B cell (primary cell): Measurements from ENCODE around the gene BCL2L13. TPM values are rescaled to one million over a fixed set of nuclear protein-coding genes. Genes with fewer than 3 reads are reported as not detected.
A peak's percentile ranks its signal among the peaks of the same experiment; 100 is the strongest.

Experiments
- ATAC-seq: fragments of 200-7000 bp; cut with Tn5 transposase; one replicate; pipeline ENCODE4 v1.10.0; 2021; ENCODE audit warnings: low read depth, mild to moderate bottlenecking, moderate number of reproducible peaks, moderate library complexity
- CTCF ChIA-PET: fragments of 350-600 bp; sonication (Branson Sonifier 250); formaldehyde crosslinking; loops from one replicate; lab custom pipeline; 2021; ENCODE audit warnings: antibody characterized with exemption, inconsistent platforms; lab: Charles Lee
- POLR2A ChIA-PET: fragments of 350-600 bp; sonication (Branson Sonifier 250); formaldehyde crosslinking; loops from one replicate; lab custom pipeline; 2021; ENCODE audit warnings: antibody characterized with exemption; lab: Charles Lee
- DNase-seq: peaks from one replicate; pipeline ENCODE4 v3.0.0; 2013
- H2AFZ ChIP-seq: 2 replicates; pipeline ENCODE4 v1.6.1; 2012; ENCODE audit warnings: mild to moderate bottlenecking, low read depth, low read length; ENCODE audit not compliant: insufficient read depth, poor library complexity, severe bottlenecking
- H3K27ac ChIP-seq, 2 donors: 1 replicate in 1 of 2; 2 replicates in 1 of 2; pipeline ENCODE4 v1.5.1; 2012 to 2013; ENCODE audit warnings: low read length in 2 of 2, mild to moderate bottlenecking in 2 of 2, moderate library complexity in 1 of 2
- H3K27me3 ChIP-seq, 4 experiments: fragments of 200-600 bp in 1 of 4; sonication (generic) in 1 of 4; replicated peaks in 1 of 4; 1 replicate in 2 of 4; 2 replicates in 2 of 4; pipeline versions ENCODE4 v1.6.1 to v1.7.0; 2013 to 2016; ENCODE audit warnings: low read length in 3 of 4, mild to moderate bottlenecking in 2 of 4, mixed read lengths in 1 of 4, moderate library complexity in 1 of 4; ENCODE audit not compliant: insufficient read depth in 4 of 4, control insufficient read depth in 3 of 4; ENCODE audit errors: control extremely low read depth in 1 of 4
- H3K36me3 ChIP-seq, 2 experiments: replicated peaks in 1 of 2; 1 replicate in 1 of 2; 2 replicates in 1 of 2; pipeline versions ENCODE4 v1.6.1 to v1.7.1; 2013; ENCODE audit warnings: low read length in 1 of 2; ENCODE audit not compliant: insufficient read depth in 2 of 2, control insufficient read depth in 1 of 2; ENCODE audit errors: control extremely low read depth in 1 of 2, extremely low read depth in 1 of 2
- H3K4me1 ChIP-seq, 2 donors: fragments of 200-600 bp in 1 of 2; sonication (generic) in 1 of 2; 1 replicate in 1 of 2; 2 replicates in 1 of 2; pipeline versions ENCODE4 v1.5.1 to v1.6.1; 2013 to 2017; ENCODE audit warnings: low read length in 2 of 2; ENCODE audit not compliant: control insufficient read depth in 2 of 2, insufficient read depth in 2 of 2
- H3K4me2 ChIP-seq: replicated peaks from 2 replicates; pipeline ENCODE3; 2012; ENCODE audit warnings: mild to moderate bottlenecking, low read depth, low read length; ENCODE audit not compliant: poor library complexity, severe bottlenecking
- H3K4me3 ChIP-seq, 5 experiments: fragments of 200-600 bp in 1 of 5; sonication (generic) in 1 of 5; 1 replicate in 3 of 5; 2 replicates in 2 of 5; pipeline versions ENCODE4 v1.5.1 to v1.7.0; 2011 to 2016; ENCODE audit warnings: low read length in 4 of 5, mild to moderate bottlenecking in 4 of 5, low read depth in 2 of 5, control low read depth in 1 of 5, moderate library complexity in 1 of 5; ENCODE audit not compliant: insufficient read depth in 1 of 5; ENCODE audit errors: control extremely low read depth in 1 of 5, extremely low read depth in 1 of 5
- H3K79me2 ChIP-seq: fragments of 200-600 bp; sonication (generic); one replicate; pipeline ENCODE4 v1.6.0; 2016; ENCODE audit warnings: low read length; ENCODE audit not compliant: control insufficient read depth, insufficient read depth
- H3K9ac ChIP-seq: fragments of 200-600 bp; sonication (generic); 2 replicates; pipeline ENCODE4 v1.6.1; 2017; ENCODE audit warnings: mild to moderate bottlenecking, low read length, moderate library complexity
- H3K9me3 ChIP-seq, 3 donors: one replicate each; pipeline versions ENCODE4 v1.6.1 to v1.7.1; 2013; ENCODE audit warnings: low read length in 2 of 3; ENCODE audit not compliant: control insufficient read depth in 2 of 3, insufficient read depth in 1 of 3; ENCODE audit errors: control extremely low read depth in 1 of 3
- H4K20me1 ChIP-seq: 2 replicates; pipeline ENCODE4 v1.6.0; 2012; ENCODE audit warnings: mild to moderate bottlenecking, low read length; ENCODE audit not compliant: insufficient read depth, control insufficient read depth, poor library complexity, severe bottlenecking
- H3K27ac Mint-ChIP-seq: one replicate; pipeline ENCODE4 v1.8.0; 2021; ENCODE audit warnings: mixed read lengths
- H3K27me3 Mint-ChIP-seq: one replicate; pipeline ENCODE4 v1.8.0; 2021; ENCODE audit warnings: mixed read lengths
- H3K4me1 Mint-ChIP-seq: one replicate; pipeline ENCODE4 v1.8.0; 2021; ENCODE audit warnings: mixed read lengths
- H3K4me3 Mint-ChIP-seq: one replicate; pipeline ENCODE4 v1.8.0; 2021; ENCODE audit warnings: mixed read lengths
- H3K9me3 Mint-ChIP-seq: one replicate; pipeline ENCODE4 v1.8.0; 2022; ENCODE audit warnings: mixed read lengths; ENCODE audit not compliant: insufficient read depth
- CTCF ChIP-seq: fragments of 200-600 bp; IDR thresholded peaks from one replicate; pipeline ENCODE4 v1.8.0; 2022; ENCODE audit warnings: antibody characterized with exemption, mild to moderate bottlenecking
- EZH2 ChIP-seq: IDR thresholded peaks from 2 replicates; pipeline ENCODE4 v1.6.1; 2012; ENCODE audit warnings: borderline replicate concordance, low read depth, mild to moderate bottlenecking, moderate library complexity, low read length; ENCODE audit not compliant: insufficient read depth, poor library complexity, severe bottlenecking
- WGBS: methylation state at CpG from one replicate; pipeline ENCODE4 v1.1.5; 2013; ENCODE audit warnings: missing lambda C conversion rate; ENCODE audit not compliant: insufficient coverage; 5-methylcytosine and 5-hydroxymethylcytosine counted together
- intact Hi-C: fragments of 100-400 bp; cut with micrococcal nuclease; formaldehyde crosslinking; loops from one replicate; pipeline ENCODE4 v1.10.0; 2022
- polyA plus RNA-seq: library from polyadenylated mRNA; depleted of rRNA; stranded (reverse); fragments of >200 nt; gene quantifications from 2 replicates; pipeline ENCODE4 v1.2.3, GENCODE V29; 2012
- total RNA-seq, 2 donors: library from RNA; stranded (reverse); fragments of 120-200 nt in 1 of 2; gene quantifications; 1 replicate in 1 of 2; 2 replicates in 1 of 2; pipeline versions ENCODE4 v1.2.3 to v1.2.4, GENCODE V29; 2013 to 2022

BCL2L13 gene
- total and polyA plus RNA-seq, 2 donors (not counting 1 experiment from before 2014, with no cell fraction given), result 19.2 to 29.9 TPM

GRCh38 chr22:17772958-17773605 lies 134.5 kb downstream of the BCL2L13 start:
- Histone ChIP-seq H3K79me2 (peaks cover 48% of the 10 kb centered on the region), H2AFZ (peak overlapping the region; percentile 73), H3K9me3 (no peaks in the 10 kb centered on the region), H3K4me3 (peak overlapping the region; percentile 19 to 78 (median 62)), H3K27ac (peak overlapping the region; percentile 57 to 86), H3K27me3 (no peaks in the 10 kb centered on the region), H3K4me2 (peak overlapping the region; percentile 99), H3K9ac (peak overlapping the region; percentile 74), H3K36me3 (peaks cover 0 to 3% of the 10 kb centered on the region in 2 experiments), H4K20me1 (peaks cover 19% of the 10 kb centered on the region), H3K4me1 (peaks cover 55 to 84% of the 10 kb centered on the region in 2 donors)
- no peak for ATAC-seq
- DNase-seq, result peak; percentile 50
- POLR2A ChIA-PET, result interaction anchor here (0.5 to 3.9 kb wide), 6 partner anchors 9 to 295 kb away, joined by 3 to 14 read pairs (median 8); no protein-coding TSS in a partner anchor
- Mint-ChIP-seq H3K27ac (peak overlapping the region; percentile 93), H3K4me1 (peaks cover 69% of the 10 kb centered on the region), H3K4me3 (peak overlapping the region; percentile 87), H3K27me3 (no peaks in the 10 kb centered on the region), H3K9me3 (no peaks in the 10 kb centered on the region)
- intact Hi-C loops, result loop anchor here (1.0 to 5.0 kb wide), 3 partner anchors 8 to 229 kb away; partner anchors contain the start of gene BCL2L13
- TF ChIP-seq CTCF (no peak), EZH2 (no peak)
- CTCF ChIA-PET, result interaction anchor here (0.5 to 6.6 kb wide), 10 partner anchors 12 to 306 kb away, joined by 3 to 73 read pairs (median 4); no protein-coding TSS in a partner anchor
- 16% methylated on average over 14 of the region's 18 CpGs for WGBS
